MG63 (cell line): Measurements from ENCODE around the gene KHDC1. TPM values are rescaled to one million over a fixed set of nuclear protein-coding genes. Genes with fewer than 3 reads are reported as not detected.
"Not testable (repeated sequence)": the region's sequence is repeated elsewhere in the genome, so short reads cannot be mapped to it uniquely, and the experiment has no call there.

Experiments
- DNase-seq: peaks from one replicate; pipeline ENCODE4 v3.0.0-alpha.2; 2020
- H3K27me3 ChIP-seq: fragments of 250-450 bp; sonication (Bioruptor Pico); 2 replicates; pipeline ENCODE4 v1.5.1; 2020; ENCODE audit warnings: mild to moderate bottlenecking, moderate library complexity
- H3K36me3 ChIP-seq: fragments of 250-450 bp; sonication (Bioruptor Pico); 2 replicates; pipeline ENCODE4 v1.5.1; 2020; ENCODE audit warnings: mild to moderate bottlenecking, moderate library complexity
- H3K4me3 ChIP-seq: fragments of 250-450 bp; sonication (Bioruptor Pico); 2 replicates; pipeline ENCODE4 v1.5.1; 2020; ENCODE audit warnings: mild to moderate bottlenecking, moderate library complexity
- H3K9me3 ChIP-seq: fragments of 250-450 bp; sonication (Bioruptor Pico); 2 replicates; pipeline ENCODE4 v1.5.1; 2020; ENCODE audit warnings: mild to moderate bottlenecking, moderate library complexity
- total RNA-seq: library from RNA; depleted of rRNA; stranded (reverse); fragments of >200 nt; shearing (Covaris generic); gene quantifications from 2 replicates; pipeline ENCODE4 v1.2.3, GENCODE V29; 2014; ENCODE audit warnings: low replicate concordance; rRNA removed

KHDC1 gene, protein sequence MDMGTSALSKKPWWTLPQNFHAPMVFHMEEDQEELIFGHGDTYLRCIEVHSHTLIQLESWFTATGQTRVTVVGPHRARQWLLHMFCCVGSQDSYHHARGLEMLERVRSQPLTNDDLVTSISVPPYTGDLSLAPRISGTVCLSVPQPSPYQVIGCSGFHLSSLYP
- total RNA-seq: 2.3 and 3.5 TPM in 2 replicates

DNA sequence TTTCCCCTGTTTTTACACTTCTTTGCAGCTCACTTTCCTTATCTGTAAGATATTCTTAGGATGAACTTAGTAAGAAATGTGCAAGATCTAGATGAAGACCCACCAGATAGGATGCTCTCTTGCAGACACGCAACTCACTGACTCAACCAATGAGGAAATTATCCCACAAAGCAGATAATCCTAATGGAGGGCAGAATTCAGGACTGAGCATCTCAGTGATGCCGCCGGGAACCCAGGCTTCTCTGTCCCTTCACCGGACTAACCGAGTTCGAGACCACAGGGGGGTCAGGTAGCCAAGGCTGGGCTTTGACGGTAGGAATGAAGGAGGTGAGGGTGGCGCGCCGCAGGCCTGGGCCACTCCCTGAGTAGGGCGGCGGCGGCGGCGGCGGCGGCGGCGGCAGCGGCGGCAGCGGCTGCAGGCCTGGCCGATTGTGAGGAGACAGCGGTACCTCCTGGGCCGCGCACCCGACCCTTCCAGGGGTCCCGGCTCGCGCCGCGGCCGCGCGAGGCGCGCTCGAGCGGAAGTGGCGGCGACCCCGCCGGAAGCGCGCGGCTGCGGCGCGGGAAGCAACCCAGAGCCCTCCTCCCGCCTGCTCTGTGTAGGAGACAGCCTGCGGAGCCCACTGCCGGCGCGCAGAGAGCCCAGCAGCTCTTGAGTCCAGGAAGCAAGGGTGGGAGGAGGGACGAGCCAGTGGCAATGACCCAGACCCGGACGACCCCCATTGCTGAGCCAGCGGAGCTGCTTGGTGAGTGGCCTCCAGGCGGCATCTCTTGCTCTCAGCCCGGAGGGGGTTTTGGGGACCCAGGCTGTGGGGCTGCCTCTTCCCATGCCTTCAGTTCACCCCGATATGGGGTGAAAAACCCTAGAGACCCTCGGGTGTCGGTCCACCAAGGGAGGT lies at the start of gene KHDC1:
Gene KHDC1, minus strand, starts transcription at position 526 of the 899 bp plus-strand sequence. CDS start 20,679 bp downstream, outside the sequence.
- Histone ChIP-seq H3K9me3 (no peaks in the 10 kb centered on the region), H3K27me3 (no peaks in the 10 kb centered on the region), H3K36me3 (peaks cover 17% of the 10 kb centered on the region), H3K4me3 (peak within 1 kb of the TSS; percentile 68)
- DNase-seq: peak; percentile 76

DNA sequence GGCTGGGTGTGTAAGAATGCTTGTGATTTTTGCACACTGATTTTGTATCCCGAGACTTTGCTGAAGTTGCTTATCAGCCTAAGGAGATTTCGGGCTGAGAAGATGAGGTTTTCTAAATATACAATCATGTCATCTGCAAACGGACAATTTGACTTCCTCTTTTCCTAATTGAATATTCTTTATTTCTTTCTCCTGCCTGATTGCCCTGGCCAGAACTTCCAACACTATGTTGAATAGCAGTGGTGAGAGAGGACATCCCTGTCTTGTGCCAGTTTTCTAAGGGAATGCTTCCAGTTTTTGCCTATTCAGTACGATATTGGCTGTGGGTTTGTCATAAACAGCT lies 47.5 kb upstream of the KHDC1 start:
- not testable (repeated sequence) for H3K9me3 ChIP-seq

DNA sequence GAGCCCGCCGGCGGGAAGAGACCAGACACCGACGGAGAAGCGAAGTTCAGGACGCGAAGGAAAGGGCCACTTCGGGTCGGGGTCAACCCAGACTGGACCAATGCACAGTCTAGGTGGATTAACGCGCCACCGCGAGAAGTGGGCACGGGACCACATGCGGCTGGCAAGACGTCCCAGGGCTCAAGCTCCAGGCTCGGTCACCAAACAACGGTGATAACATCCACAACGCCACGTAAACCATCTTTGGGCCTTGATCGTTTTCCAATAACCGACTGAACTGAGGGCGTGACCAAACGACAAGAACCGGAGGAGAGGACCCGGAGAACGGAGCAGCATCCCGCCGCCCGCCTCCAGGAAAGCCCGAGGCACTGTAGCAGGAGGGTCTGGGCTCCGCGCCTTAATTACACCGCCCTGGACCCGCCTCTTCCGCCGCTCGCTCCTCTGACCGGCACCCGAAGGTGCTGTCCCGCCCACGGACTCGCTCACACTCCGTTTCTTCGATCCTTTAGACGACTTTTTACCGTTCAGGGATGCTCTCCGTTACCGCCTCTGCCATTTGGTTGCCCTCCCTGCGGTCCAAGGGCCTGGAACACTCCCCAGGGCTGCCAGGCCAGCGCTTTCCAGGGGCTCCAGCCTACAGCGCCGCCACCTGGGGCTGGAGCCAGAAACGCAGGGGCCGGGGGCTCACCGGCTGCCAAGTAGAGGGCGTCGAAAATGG lies 46.9 kb upstream of the KHDC1 start:
- no peaks in the 10 kb centered on the region for H3K27me3 ChIP-seq
- H3K9me3 ChIP-seq: peaks cover 4% of the 10 kb centered on the region; the same call in 1 of the 2 replicates
- H3K36me3 ChIP-seq: peaks cover 9% of the 10 kb centered on the region
- peak; percentile 81 for DNase-seq
- H3K4me3 ChIP-seq: peak overlapping the region; percentile 79

More for the DNA sequence above, 47.5 kb upstream of the KHDC1 start:
- H3K36me3 ChIP-seq, DNase-seq, H3K27me3 ChIP-seq: not testable (repeated sequence)
- peak overlapping the region; percentile 79 for H3K4me3 ChIP-seq

DNA sequence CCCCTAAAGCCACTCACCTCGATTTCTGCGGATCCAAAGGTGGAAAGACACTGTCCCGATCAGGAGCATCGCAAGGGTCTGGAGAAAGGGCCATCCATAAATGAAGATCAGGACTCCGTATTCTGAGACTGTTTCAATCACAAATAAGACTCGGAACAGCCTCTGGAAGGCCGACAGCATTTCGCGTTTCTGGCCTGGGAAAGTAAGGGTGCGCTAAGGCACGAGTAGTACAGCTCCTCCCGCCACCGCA lies 46.5 kb upstream of the KHDC1 start:
- H3K27me3 ChIP-seq: no peaks in the 10 kb centered on the region
- DNase-seq: no peak

DNA sequence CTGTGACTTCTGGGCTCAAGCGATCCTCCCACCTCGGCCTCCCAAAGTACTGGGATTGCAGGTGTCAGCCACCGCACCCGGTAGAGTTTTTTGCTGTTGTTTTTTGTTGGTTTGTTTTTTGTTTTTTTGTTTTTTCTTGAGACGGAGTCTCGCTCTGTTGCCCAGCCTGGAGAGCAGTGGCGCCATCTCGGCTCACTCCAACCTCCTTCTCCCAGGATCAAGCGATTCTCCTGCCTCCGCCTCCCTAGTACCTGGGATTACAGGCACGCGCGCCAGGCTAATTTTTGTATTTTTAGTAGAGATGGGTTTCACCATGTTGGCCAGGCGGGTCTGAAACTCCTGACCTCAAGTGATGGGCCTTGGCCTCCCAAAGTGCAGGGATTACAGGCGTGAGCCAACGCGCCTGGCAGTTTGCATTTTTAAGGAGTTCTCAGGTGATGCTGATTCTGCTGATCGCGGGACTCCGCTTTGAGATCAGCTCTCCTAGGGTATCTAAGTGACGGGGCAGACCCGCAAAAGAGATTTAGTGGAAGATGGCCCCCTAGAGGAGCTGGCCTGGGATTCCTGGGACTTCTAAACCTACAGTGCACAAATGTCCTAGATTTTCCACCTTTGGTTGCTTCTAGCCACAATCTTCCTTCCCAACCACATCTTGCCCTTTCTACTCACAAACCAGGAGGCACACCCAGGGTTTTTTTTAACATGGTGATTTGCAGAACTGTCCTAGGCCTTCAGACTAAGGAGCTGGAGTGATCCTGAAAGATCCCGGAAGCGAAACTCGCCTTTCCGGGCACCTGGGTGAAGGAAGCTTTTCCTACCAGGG lies 45.9 kb upstream of the KHDC1 start:
- Histone ChIP-seq H3K4me3 (peak overlapping the region; percentile 79), H3K36me3 (peaks cover 13% of the 10 kb centered on the region), H3K9me3 (peaks cover 4% of the 10 kb centered on the region; the same call in 1 of the 2 replicates), H3K27me3 (no peaks in the 10 kb centered on the region)
- DNase-seq: peak; percentile 34

More for the DNA sequence above, 46.5 kb upstream of the KHDC1 start:
- peaks cover 10% of the 10 kb centered on the region for H3K36me3 ChIP-seq
- H3K9me3 ChIP-seq: peaks cover 4% of the 10 kb centered on the region; the same call in 1 of the 2 replicates
- H3K4me3 ChIP-seq: peak overlapping the region; percentile 79

DNA sequence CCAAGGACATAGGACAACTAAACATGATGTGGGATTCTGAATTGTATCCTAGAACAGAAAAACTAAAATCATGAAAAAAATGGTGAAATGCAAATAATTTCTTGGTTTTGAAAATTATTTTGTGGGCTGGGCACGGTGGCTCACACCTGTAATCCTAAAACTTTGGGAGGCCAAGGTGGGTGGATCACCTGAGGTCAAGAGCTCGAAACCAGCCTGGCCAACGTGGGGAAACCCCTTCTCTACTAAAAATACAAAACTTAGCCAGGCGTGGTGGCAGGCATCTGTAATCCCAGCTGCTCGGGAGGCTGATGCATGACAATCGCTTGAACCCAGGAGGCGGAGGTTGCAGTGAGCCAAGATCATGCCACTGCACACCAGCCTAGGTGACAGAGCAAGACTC lies 40.8 kb upstream of the KHDC1 start:
- not testable (repeated sequence) for H3K4me3 ChIP-seq, H3K9me3 ChIP-seq, H3K27me3 ChIP-seq, DNase-seq
- peaks cover 50% of the 10 kb centered on the region for H3K36me3 ChIP-seq

DNA sequence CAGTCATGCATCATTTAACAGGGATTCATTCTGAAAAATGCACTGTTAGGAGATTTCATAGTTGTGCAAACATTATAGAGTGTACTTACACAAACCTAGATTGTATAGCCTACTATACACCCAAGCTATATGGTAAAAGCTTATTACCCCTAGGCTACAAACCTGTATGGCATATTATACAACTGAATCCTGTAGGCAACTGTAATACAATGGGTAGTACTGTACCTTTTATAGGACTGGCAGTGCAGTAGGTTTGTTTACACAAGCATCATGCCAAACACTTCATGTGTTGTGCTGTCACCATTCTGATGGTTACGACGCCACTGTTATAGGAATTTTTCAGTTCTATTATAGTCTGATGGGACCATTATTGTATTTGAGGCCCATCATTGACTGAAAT lies 39.3 kb upstream of the KHDC1 start:
- Histone ChIP-seq H3K27me3 (no peaks in the 10 kb centered on the region), H3K9me3 (no peaks in the 10 kb centered on the region), H3K4me3 (no peak overlapping the region), H3K36me3 (peaks cover 61% of the 10 kb centered on the region)
- DNase-seq: no peak

DNA sequence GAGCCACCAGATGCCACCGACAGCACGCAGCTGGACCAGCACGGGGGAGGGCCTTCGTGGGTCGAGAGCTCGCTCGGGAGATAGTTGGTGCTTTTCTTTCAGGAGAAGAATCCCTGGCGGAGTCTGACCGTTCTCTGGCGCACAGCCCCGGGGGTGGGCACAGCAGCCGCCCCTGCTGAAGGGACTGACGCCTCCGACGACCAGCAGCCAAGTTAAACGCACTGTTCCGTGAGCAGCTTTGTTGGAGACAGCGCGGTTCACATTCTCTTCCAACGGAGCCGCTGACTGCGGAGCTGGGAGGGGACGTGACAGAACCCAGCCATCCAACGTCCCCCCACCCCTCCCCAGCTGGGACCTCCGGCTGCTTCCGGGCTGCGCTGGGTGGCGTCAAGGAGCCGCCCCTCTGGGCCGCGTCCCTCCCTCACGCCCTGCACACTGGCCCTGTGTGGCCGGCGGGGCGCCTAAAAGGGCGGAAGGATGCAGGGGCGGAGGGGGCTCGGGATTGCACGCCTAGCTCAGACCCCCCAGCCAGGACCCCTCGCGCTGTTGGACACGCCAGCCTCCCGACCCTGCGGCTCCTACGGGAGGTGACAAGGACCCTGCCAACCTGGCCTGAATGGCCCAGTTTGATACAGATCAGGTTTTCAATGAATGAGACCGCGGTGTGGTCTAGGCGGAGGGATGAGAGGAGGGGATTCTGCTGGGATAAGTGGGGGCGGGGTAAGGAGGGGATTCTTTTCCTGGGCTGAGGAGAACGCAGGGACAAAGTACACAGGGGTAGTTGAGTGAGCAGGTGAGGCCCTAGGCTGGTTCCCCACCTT lies 36.4 kb upstream of the KHDC1 start:
- H3K36me3 ChIP-seq: peaks cover 76% of the 10 kb centered on the region
- no peaks in the 10 kb centered on the region for H3K27me3 ChIP-seq
- H3K4me3 ChIP-seq: no peak overlapping the region
- DNase-seq: no peak
- no peaks in the 10 kb centered on the region for H3K9me3 ChIP-seq

DNA sequence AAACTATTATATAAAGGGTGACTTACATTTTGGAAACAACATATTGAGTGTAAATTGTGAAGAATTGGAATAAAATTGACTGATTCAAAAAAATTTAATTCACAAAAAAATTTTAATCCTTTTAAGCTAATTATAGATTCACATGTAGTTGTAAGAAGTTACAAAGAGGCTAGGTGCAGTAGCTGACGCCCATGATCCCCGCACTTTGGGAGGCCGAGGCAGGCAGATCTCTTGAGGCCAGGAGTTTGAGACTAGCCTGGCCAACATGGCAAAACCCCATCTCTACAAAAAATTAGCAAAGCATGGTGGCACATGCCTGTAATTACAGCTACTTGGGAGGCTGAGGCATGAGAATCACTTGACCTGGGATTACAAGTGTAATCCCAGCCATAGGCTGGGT lies 30.3 kb upstream of the KHDC1 start:
- Histone ChIP-seq H3K36me3 (peaks cover 53% of the 10 kb centered on the region), H3K27me3 (no peaks in the 10 kb centered on the region), H3K9me3 (no peaks in the 10 kb centered on the region), H3K4me3 (no peak overlapping the region)
- no peak for DNase-seq

DNA sequence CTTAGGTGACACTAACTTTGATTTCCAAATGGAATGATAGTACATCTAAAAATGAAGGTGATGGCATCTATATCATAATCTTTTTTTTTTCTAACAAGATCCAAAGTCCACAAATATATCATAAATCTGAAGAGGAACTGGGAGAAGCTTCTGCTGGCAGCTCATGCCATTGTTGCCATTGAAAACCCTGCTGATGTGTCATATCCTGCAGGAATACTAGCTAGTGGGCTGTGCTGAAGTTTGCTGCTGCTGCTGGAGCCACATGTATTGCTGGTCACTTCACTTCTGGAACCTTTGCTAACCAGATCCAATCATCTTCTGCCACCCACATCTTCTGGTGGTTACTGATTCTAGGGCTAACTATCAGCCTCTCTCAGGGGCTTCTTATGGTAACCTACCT lies 27.4 kb upstream of the KHDC1 start:
- no peak overlapping the region for H3K4me3 ChIP-seq
- DNase-seq: peak; percentile 50

DNA sequence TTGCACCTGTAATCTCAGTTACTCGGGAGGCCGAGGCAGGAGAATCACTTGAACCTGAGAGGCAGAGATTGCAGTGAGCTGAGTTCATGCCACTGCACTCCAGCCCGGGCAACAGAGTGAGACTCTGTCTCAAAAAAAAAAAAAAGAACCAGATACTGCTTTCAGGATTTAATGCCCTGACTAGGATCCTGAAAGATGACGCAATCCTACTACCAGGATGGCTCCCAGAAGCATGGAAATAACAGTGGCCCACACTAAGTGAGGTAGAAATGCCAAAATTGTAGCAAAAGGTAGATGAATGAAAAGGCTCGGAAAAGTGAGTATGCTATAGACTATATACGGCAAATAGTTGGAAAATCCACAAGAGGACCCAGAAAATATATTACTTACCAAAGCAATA lies 23.8 kb upstream of the KHDC1 start:
- Histone ChIP-seq H3K9me3 (no peaks in the 10 kb centered on the region), H3K4me3 (no peak overlapping the region), H3K27me3 (no peaks in the 10 kb centered on the region), H3K36me3 (peaks cover 24% of the 10 kb centered on the region)
- no peak for DNase-seq

More for the DNA sequence above, 27.4 kb upstream of the KHDC1 start:
- Histone ChIP-seq H3K27me3 (no peaks in the 10 kb centered on the region), H3K9me3 (no peaks in the 10 kb centered on the region), H3K36me3 (peaks cover 38% of the 10 kb centered on the region)

DNA sequence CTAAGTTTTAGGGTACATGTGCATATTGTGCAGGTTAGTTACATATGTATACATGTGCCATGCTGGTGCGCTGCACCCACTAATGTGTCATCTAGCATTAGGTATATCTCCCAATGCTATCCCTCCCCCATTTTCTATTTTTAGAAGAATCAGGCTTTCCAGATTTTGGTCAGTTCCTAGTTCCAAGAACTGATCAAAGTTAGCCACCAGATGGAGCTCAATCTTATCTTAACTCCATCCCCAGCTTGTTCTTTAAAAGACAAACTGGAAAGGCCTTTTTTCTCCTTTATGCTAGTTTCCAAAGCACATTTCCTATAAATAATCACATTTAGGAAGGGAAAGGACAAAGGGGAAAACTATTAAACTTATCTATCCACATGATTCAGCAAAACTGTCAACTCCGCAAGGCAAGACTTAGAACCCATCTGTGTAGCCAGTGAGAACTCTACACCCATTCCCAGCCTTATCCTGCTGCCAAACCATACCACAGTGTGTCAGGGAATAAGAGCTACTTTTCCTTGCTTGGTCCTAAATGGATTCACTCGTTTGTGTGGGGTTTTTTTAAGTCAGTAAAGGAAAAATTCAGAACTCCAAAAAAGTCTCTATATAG lies 22.8 kb upstream of the KHDC1 start:
- Histone ChIP-seq H3K4me3 (no peak overlapping the region), H3K36me3 (peaks cover 22% of the 10 kb centered on the region), H3K9me3 (no peaks in the 10 kb centered on the region), H3K27me3 (no peaks in the 10 kb centered on the region)
- no peak for DNase-seq

DNA sequence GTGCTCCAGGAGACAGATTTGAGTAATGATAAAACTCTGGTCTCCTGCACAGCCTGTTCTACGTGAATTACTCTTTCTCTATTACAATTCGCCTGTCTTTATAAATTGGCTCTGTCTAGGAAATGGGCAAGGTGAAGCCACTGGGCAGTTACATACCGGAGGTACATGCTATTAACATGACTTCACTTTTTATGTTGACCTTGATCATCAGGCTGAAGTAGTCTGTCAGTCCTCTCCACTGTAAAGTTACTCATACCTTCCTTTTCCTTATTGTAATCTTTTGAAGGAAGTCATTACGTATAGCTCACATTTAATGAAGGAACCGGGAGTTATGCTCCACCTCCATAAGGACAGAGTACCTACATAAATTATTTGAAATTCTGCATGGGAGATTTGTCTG lies 19.9 kb upstream of the KHDC1 start:
- no peak for DNase-seq
- peaks cover 29% of the 10 kb centered on the region for H3K36me3 ChIP-seq
- H3K27me3 ChIP-seq: no peaks in the 10 kb centered on the region
- H3K4me3 ChIP-seq: no peak overlapping the region
- no peaks in the 10 kb centered on the region for H3K9me3 ChIP-seq

DNA sequence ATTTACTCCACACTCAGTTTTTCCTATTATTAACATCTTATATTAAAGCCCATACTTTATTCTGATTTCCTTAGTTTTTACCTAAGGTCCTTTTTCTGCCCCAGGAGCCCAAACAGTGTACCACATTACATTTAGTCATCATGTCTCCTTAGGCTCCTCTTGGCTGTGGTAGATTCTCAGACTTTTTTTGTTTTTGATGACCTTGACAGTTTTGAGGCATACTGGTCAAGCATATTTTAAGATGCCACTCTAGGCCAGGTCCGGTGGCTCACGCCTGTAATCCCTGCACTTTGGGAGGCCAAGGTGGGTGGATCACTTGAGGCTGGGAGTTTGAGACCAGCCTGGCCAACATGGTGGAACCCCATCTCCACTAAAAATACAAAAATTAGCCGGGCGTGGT lies 18.7 kb upstream of the KHDC1 start:
- peaks cover 33% of the 10 kb centered on the region for H3K36me3 ChIP-seq
- H3K9me3 ChIP-seq, DNase-seq, H3K4me3 ChIP-seq, H3K27me3 ChIP-seq: not testable (repeated sequence)

DNA sequence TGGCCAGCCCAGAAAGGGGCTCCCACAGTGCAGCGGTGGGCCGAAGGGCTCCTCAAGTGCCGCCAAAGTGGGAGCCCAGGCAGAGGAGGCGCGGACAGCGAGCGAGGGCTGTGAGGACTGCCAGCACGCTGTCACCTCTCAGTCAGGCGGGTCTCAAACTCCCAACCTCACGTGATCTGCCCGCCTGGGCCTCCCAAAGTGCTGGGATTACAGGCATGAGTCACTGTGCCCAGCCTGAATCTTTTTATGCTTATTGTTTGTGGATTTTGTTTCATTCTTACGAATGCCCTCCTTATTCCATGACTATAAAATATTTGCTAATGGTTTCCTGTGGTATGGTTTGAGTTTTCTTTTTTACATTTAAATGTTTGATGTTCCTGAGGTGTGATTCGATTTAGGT lies 6.3 kb upstream of the KHDC1 start:
- H3K36me3 ChIP-seq: peaks cover 59% of the 10 kb centered on the region
- H3K9me3 ChIP-seq, H3K4me3 ChIP-seq, H3K27me3 ChIP-seq: not testable (repeated sequence)
- DNase-seq: peak; percentile 39

DNA sequence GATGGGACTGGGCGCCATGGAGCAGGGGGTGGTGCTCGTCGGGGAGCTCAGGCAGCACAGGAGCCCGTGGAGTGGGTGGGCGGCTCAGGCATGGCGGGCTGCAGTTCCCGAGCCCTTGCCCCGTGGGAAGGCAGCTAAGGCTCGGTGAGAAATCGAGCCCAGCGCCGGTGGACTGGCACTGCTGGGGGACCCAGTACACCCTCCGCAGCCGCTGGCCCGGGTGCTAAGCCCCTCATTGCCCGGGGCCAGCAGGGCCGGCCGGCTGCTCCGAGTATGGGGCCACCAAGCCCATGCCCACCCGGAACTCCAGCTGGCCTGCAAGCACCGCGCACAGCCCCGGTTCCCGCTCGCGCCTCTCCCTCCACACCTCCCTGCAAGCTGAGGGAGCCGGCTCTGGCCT lies 5.9 kb upstream of the KHDC1 start:
- DNase-seq, H3K27me3 ChIP-seq, H3K4me3 ChIP-seq, H3K9me3 ChIP-seq: not testable (repeated sequence)
- peaks cover 58% of the 10 kb centered on the region for H3K36me3 ChIP-seq
